ENCODE measurements around the gene PCDHA4.
A peak's percentile ranks its signal among the peaks of the same experiment; 100 is the strongest.
"Not testable (repeated sequence)": the region's sequence is repeated elsewhere in the genome, so short reads cannot be mapped to it uniquely, and the experiment has no call there.

Gene PCDHA4

GRCh38 chr5:140835622-140836510 is 29.0 kb downstream of the PCDHA4 start:
- no peaks in the 10 kb centered on the region for H3K36me3 ChIP-seq
- no peaks in the 10 kb centered on the region for H3K4me1 ChIP-seq
- H3K27me3 ChIP-seq = no peaks in the 10 kb centered on the region
- TF ChIP-seq CTCF (IDR thresholded peaks at IDR 0.05; ENCODE audit: low read depth, low read length) = no peak
- H3K4me3 ChIP-seq (ENCODE audit: low read depth, low read length) = no peak overlapping the region
- DNase-seq = no peak
- no peaks in the 10 kb centered on the region for H3K9me3 ChIP-seq

GRCh38 chr5:140840978-140841962 is 34.4 kb downstream of the PCDHA4 start, which contains the start of gene PCDHA8:
TSS of gene PCDHA8 (plus strand) at chr5:140841187. CDS start at chr5:140841322, 135 bp downstream.
- TF ChIP-seq CTCF (IDR thresholded peaks at IDR 0.05; ENCODE audit: low read depth, low read length) = peak; percentile 91
- Histone ChIP-seq H3K9me3 (no peaks in the 10 kb centered on the region), H3K4me1 (no peaks in the 10 kb centered on the region), H3K27me3 (no peaks in the 10 kb centered on the region), H3K36me3 (no peaks in the 10 kb centered on the region), H3K4me3 (ENCODE audit: low read depth, low read length) (peak within 1 kb of the TSS; percentile 69)
- DNase-seq = peak; percentile 82

GRCh38 chr5:140842798-140843733 is 36.2 kb downstream of the PCDHA4 start:
- DNase-seq = no peak
- Histone ChIP-seq H3K9me3 (no peaks in the 10 kb centered on the region), H3K36me3 (no peaks in the 10 kb centered on the region)

GRCh38 chr5:140848139-140849102 is 41.6 kb downstream of the PCDHA4 start, which contains the start of gene PCDHA9:
TSS of gene PCDHA9 (plus strand) at chr5:140848382. CDS start at chr5:140848496, 114 bp downstream.
- not testable (repeated sequence) for H3K4me3 ChIP-seq (ENCODE audit: low read depth, low read length); H3K27me3 ChIP-seq; H3K9me3 ChIP-seq; DNase-seq; H3K36me3 ChIP-seq; H3K4me1 ChIP-seq

More at GRCh38 chr5:140842798-140843733, 36.2 kb downstream of the PCDHA4 start:
- no peaks in the 10 kb centered on the region for H3K27me3 ChIP-seq
- TF ChIP-seq CTCF (IDR thresholded peaks at IDR 0.05; ENCODE audit: low read depth, low read length) = no peak
- no peak overlapping the region for H3K4me3 ChIP-seq (ENCODE audit: low read depth, low read length)
- no peaks in the 10 kb centered on the region for H3K4me1 ChIP-seq

DNA sequence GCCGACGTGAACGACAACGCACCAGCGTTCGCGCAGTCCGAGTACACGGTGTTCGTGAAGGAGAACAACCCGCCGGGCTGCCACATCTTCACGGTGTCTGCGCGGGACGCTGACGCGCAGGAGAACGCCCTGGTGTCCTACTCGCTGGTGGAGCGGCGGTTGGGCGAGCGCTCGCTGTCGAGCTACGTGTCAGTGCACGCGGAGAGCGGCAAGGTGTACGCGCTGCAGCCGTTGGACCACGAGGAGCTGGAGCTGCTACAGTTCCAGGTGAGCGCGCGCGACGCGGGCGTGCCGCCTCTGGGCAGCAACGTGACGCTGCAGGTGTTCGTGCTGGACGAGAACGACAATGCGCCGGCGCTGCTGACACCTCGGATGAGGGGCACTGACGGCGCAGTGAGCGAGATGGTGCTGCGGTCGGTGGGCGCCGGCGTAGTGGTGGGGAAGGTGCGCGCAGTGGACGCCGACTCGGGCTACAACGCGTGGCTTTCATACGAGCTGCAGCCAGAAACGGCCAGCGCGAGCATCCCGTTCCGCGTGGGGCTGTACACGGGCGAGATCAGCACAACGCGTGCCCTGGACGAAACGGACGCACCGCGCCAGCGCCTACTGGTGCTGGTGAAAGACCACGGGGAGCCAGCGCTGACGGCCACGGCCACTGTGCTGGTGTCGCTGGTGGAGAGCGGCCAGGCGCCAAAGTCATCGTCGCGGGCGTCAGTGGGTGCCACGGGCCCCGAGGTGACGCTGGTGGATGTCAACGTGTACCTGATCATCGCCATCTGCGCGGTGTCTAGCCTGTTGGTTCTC is 43.2 kb downstream of the PCDHA4 start:
- not testable (repeated sequence) for DNase-seq; H3K4me3 ChIP-seq (ENCODE audit: low read depth, low read length); H3K9me3 ChIP-seq; H3K36me3 ChIP-seq; H3K4me1 ChIP-seq; H3K27me3 ChIP-seq

Data from BE2C (cell line).